Measurements from ENCODE around the gene CEP68.

DNA sequence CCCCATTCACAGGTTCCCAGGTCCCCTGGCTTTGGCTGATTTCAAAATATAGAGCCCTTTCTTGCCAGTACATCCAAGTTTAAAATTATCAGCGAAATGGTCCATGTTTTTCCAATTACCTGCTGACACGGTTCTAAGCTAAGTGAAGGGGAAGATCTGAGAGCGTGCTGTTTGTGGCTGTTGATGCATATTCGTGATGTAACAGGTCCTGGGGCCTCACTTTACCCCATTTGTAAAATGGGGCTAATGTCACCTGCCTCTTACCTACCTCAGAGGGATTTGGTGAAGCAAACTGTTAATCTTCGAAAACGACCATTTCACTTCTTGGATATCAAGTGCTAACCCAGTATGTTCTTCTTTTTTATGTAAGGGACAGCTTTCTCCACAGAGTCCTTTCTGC, 34.0 kb upstream of the CEP68 start:
- TF ChIP-seq, protein P1, sequence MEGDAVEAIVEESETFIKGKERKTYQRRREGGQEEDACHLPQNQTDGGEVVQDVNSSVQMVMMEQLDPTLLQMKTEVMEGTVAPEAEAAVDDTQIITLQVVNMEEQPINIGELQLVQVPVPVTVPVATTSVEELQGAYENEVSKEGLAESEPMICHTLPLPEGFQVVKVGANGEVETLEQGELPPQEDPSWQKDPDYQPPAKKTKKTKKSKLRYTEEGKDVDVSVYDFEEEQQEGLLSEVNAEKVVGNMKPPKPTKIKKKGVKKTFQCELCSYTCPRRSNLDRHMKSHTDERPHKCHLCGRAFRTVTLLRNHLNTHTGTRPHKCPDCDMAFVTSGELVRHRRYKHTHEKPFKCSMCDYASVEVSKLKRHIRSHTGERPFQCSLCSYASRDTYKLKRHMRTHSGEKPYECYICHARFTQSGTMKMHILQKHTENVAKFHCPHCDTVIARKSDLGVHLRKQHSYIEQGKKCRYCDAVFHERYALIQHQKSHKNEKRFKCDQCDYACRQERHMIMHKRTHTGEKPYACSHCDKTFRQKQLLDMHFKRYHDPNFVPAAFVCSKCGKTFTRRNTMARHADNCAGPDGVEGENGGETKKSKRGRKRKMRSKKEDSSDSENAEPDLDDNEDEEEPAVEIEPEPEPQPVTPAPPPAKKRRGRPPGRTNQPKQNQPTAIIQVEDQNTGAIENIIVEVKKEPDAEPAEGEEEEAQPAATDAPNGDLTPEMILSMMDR (IDR thresholded peaks at IDR 0.05; ENCODE audit: insufficient read depth, low read length, poor library complexity, severe bottlenecking), result no peak
- no peak for TF ChIP-seq EZH2phosphoT487 (conservative IDR thresholded peaks at IDR 0.05; ENCODE audit: low read length)

Data from SU-DHL-6 (cell line).